Loucy (cell line): ENCODE measurements around the gene ZCCHC24.

Experiments used
- EZH2phosphoT487 ChIP-seq: fragments of 200-600 bp; IDR thresholded peaks from 2 replicates; pipeline ENCODE4 v1.6.1; 2018; ENCODE audit warnings: antibody characterized with exemption, mild to moderate bottlenecking, moderate library complexity, borderline replicate concordance
- TF ChIP-seq, protein P1 (sequence below): fragments of 200-600 bp; sonication (generic); conservative IDR thresholded peaks from 2 replicates; pipeline ENCODE4 v1.5.1; 2014; ENCODE audit warnings: mild to moderate bottlenecking, antibody characterized with exemption, low read length

DNA sequence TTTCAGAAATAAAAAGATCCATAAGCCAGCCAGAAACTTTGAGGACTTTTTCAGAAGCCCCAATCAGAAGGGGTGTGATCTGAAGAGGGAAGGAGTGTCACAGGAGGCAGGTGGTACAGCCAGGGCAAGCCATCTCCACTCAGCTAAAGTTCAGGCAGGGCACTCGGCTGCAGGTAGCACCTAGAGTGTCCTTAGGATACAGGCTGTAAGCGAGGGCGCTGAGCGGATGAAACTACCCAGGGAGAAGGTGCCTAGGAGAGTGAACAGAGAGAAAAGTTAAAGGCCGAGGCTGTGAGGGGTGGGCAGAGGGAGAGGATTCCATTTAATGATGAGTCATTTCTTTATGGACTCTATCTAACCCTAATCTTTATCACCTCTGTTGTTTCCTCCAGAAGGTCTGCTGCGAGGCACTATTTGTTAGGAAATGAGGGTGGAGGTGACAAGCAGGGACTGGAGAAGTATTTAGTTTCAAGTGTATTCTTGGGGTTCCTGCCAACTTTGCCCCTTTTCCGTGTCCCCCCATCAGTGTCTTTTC lies 29.8 kb upstream of the ZCCHC24 start:
- TF ChIP-seq, protein P1, sequence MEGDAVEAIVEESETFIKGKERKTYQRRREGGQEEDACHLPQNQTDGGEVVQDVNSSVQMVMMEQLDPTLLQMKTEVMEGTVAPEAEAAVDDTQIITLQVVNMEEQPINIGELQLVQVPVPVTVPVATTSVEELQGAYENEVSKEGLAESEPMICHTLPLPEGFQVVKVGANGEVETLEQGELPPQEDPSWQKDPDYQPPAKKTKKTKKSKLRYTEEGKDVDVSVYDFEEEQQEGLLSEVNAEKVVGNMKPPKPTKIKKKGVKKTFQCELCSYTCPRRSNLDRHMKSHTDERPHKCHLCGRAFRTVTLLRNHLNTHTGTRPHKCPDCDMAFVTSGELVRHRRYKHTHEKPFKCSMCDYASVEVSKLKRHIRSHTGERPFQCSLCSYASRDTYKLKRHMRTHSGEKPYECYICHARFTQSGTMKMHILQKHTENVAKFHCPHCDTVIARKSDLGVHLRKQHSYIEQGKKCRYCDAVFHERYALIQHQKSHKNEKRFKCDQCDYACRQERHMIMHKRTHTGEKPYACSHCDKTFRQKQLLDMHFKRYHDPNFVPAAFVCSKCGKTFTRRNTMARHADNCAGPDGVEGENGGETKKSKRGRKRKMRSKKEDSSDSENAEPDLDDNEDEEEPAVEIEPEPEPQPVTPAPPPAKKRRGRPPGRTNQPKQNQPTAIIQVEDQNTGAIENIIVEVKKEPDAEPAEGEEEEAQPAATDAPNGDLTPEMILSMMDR, result no peak
- no peak for TF ChIP-seq EZH2phosphoT487
